ENCODE data around the gene EFCAB6.

EFCAB6 gene

GRCh38 chr22:43858156-43858895, 46.2 kb upstream of the EFCAB6 start:
- peaks cover 5% of the 10 kb centered on the region for H3K36me3 Mint-ChIP-seq (ENCODE audit: low read depth)
- no peak overlapping the region for H3K27ac Mint-ChIP-seq
- H3K4me1 Mint-ChIP-seq, result peaks cover 8% of the 10 kb centered on the region
- peaks cover 25% of the 10 kb centered on the region for H3K27me3 Mint-ChIP-seq (ENCODE audit: low read depth)
- no peak overlapping the region for H3K4me3 Mint-ChIP-seq
- H3K9me3 Mint-ChIP-seq, result peaks cover 12% of the 10 kb centered on the region
- no peak for TF ChIP-seq CTCF (IDR thresholded peaks at IDR 0.05; ENCODE audit: unreplicated experiment in 3 of 3)

GRCh38 chr22:43857367-43857766, 45.3 kb upstream of the EFCAB6 start:
- no peak overlapping the region for H3K27ac Mint-ChIP-seq
- H3K4me3 Mint-ChIP-seq, result peak overlapping the region in 1 of 3 experiments; percentile 22
- H3K36me3 Mint-ChIP-seq (ENCODE audit: low read depth), result peaks cover 5% of the 10 kb centered on the region
- TF ChIP-seq CTCF (IDR thresholded peaks at IDR 0.05; ENCODE audit: unreplicated experiment in 3 of 3), result no peak
- peaks cover 4% of the 10 kb centered on the region for H3K4me1 Mint-ChIP-seq
- H3K9me3 Mint-ChIP-seq, result peaks cover 12% of the 10 kb centered on the region
- H3K27me3 Mint-ChIP-seq (ENCODE audit: low read depth), result peaks cover 18% of the 10 kb centered on the region

GRCh38 chr22:43855431-43855830, 43.3 kb upstream of the EFCAB6 start:
- Mint-ChIP-seq H3K4me3 (no peak overlapping the region), H3K36me3 (ENCODE audit: low read depth) (peaks cover 5% of the 10 kb centered on the region), H3K9me3 (peaks cover 12% of the 10 kb centered on the region), H3K27ac (no peak overlapping the region), H3K4me1 (peaks cover 3% of the 10 kb centered on the region), H3K27me3 (ENCODE audit: low read depth) (peaks cover 12% of the 10 kb centered on the region)
- TF ChIP-seq CTCF (IDR thresholded peaks at IDR 0.05; ENCODE audit: unreplicated experiment in 3 of 3), result no peak

- no peaks in the 10 kb centered on the region for H3K4me1 Mint-ChIP-seq
- peaks cover 8% of the 10 kb centered on the region for H3K27me3 Mint-ChIP-seq (ENCODE audit: low read depth)
These were observed 42.7 kb upstream of the EFCAB6 start for GRCh38 chr22:43854786-43855271.

GRCh38 chr22:43854121-43854785, 42.1 kb upstream of the EFCAB6 start:
- no peaks in the 10 kb centered on the region for H3K4me1 Mint-ChIP-seq
- H3K27ac Mint-ChIP-seq, result no peak overlapping the region
- no peak overlapping the region for H3K4me3 Mint-ChIP-seq
- peaks cover 12% of the 10 kb centered on the region for H3K9me3 Mint-ChIP-seq
- H3K27me3 Mint-ChIP-seq (ENCODE audit: low read depth), result peaks cover 8% of the 10 kb centered on the region
- peaks cover 5% of the 10 kb centered on the region for H3K36me3 Mint-ChIP-seq (ENCODE audit: low read depth)
- no peak for TF ChIP-seq CTCF (IDR thresholded peaks at IDR 0.05; ENCODE audit: unreplicated experiment in 3 of 3)

More at GRCh38 chr22:43854786-43855271, 42.7 kb upstream of the EFCAB6 start:
- Mint-ChIP-seq H3K4me3 (no peak overlapping the region), H3K36me3 (ENCODE audit: low read depth) (peaks cover 5% of the 10 kb centered on the region), H3K27ac (no peak overlapping the region), H3K9me3 (peaks cover 12% of the 10 kb centered on the region)
- TF ChIP-seq CTCF (IDR thresholded peaks at IDR 0.05; ENCODE audit: unreplicated experiment in 3 of 3), result no peak
